OCI-LY3 (cell line): ENCODE results near the gene OR2A5.

ENCODE experiments used
- CTCF ChIP-seq: fragments of 200-600, 300-600 bp; sonication (generic); IDR thresholded peaks from 2 replicates; pipeline ENCODE4 v1.5.1; 2014; ENCODE audit warnings: antibody characterized with exemption, low read length, low read depth
- EZH2phosphoT487 ChIP-seq: fragments of 200-600 bp; shearing (Covaris generic); IDR thresholded peaks from 2 replicates; pipeline ENCODE4 v1.6.1; 2018; ENCODE audit warnings: antibody characterized with exemption, mixed run types, low read depth

- no peak for TF ChIP-seq CTCF
- no peak for TF ChIP-seq EZH2phosphoT487
These were observed 22.4 kb upstream of the OR2A5 start for GRCh38 chr7:144026203-144026883.
